Common myeloid progenitor, CD34-positive (primary cell): ENCODE results near the gene SLC17A1.

Source experiments
- CTCF ChIA-PET: fragments of 350-600 bp; sonication (Branson Sonifier 250); formaldehyde crosslinking; loops from one replicate; lab custom pipeline; 2021; ENCODE audit warnings: antibody characterized with exemption; lab: Charles Lee
- POLR2A ChIA-PET: fragments of 350-600 bp; sonication (Branson Sonifier 250); formaldehyde crosslinking; loops from one replicate; lab custom pipeline; 2021; ENCODE audit warnings: antibody characterized with exemption; lab: Charles Lee
- DNase-seq, 3 donors: peaks; one replicate each; pipeline versions ENCODE4 v3.0.0 to v3.0.0-alpha.2; 2013
- H3K27ac ChIP-seq, 2 experiments: 1 replicate in 1 of 2; 2 replicates in 1 of 2; pipeline ENCODE4 v1.7.0; 2013; ENCODE audit warnings: inconsistent platforms in 2 of 2, low read length in 2 of 2, mild to moderate bottlenecking in 2 of 2, low read depth in 1 of 2, moderate library complexity in 1 of 2; ENCODE audit not compliant: severe bottlenecking in 2 of 2, insufficient read depth in 1 of 2, poor library complexity in 1 of 2
- H3K27me3 ChIP-seq, 5 experiments: replicated peaks in 2 of 5; 1 replicate in 3 of 5; 2 replicates in 2 of 5; pipeline versions ENCODE4 v1.6.1 to v1.7.0; 2013; ENCODE audit warnings: low read length in 4 of 5, mild to moderate bottlenecking in 2 of 5, moderate library complexity in 2 of 5, inconsistent platforms in 1 of 5; ENCODE audit not compliant: insufficient read depth in 5 of 5, control insufficient read depth in 4 of 5
- H3K36me3 ChIP-seq, 4 experiments: 1 replicate in 2 of 4; 2 replicates in 2 of 4; pipeline versions ENCODE4 v1.6.1 to v1.7.0; 2013; ENCODE audit warnings: low read length in 3 of 4, control low read depth in 1 of 4, mild to moderate bottlenecking in 1 of 4; ENCODE audit not compliant: control insufficient read depth in 4 of 4, insufficient read depth in 4 of 4
- H3K4me1 ChIP-seq, 4 experiments: 1 replicate in 3 of 4; 2 replicates in 1 of 4; pipeline versions ENCODE4 v1.6.1 to v1.7.1; 2013; ENCODE audit warnings: low read length in 3 of 4, mild to moderate bottlenecking in 3 of 4, control low read depth in 1 of 4, inconsistent platforms in 1 of 4, moderate library complexity in 1 of 4; ENCODE audit not compliant: control insufficient read depth in 4 of 4, insufficient read depth in 4 of 4; ENCODE audit errors: control extremely low read depth in 1 of 4
- H3K4me3 ChIP-seq, 7 experiments: 1 replicate in 4 of 7; 2 replicates in 3 of 7; pipeline versions ENCODE4 v1.5.1 to v1.7.0; 2013; ENCODE audit warnings: mild to moderate bottlenecking in 7 of 7, low read length in 6 of 7, moderate library complexity in 6 of 7, inconsistent platforms in 2 of 7, low read depth in 2 of 7, control low read depth in 1 of 7; ENCODE audit not compliant: insufficient read depth in 4 of 7, control insufficient read depth in 1 of 7; ENCODE audit errors: extremely low read depth in 1 of 7
- H3K9me3 ChIP-seq, 5 experiments: 1 replicate in 4 of 5; 2 replicates in 1 of 5; pipeline versions ENCODE4 v1.6.1 to v1.7.1; 2013; ENCODE audit warnings: low read length in 4 of 5, mild to moderate bottlenecking in 2 of 5, inconsistent platforms in 1 of 5, low read depth in 1 of 5, moderate library complexity in 1 of 5; ENCODE audit not compliant: control insufficient read depth in 4 of 5, insufficient read depth in 2 of 5; ENCODE audit errors: control extremely low read depth in 1 of 5
- WGBS: methylation state at CpG from one replicate; pipeline ENCODE4 v1.1.5; 2013; ENCODE audit not compliant: insufficient coverage; 5-methylcytosine and 5-hydroxymethylcytosine counted together

Gene SLC17A1

DNA sequence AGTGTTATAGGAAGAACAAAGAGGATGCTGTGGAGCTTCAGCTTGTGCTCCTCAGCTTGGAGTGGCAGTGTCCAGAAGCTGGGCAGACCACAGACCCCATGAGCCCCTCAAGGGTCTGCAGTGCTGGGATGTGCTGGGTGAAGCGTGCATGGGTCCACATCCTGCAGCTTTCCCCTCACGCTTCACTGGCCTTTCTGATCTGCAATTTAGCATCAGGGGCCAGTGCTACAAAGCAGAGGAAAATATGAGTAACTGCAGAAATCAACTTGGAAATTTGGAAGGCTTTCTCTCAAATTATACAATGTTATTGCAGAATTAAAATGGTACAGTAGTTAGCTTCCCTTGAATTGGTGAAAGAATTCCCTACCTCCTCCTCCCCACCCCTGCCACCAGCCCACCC is 67.2 kb downstream of the SLC17A1 start:
- Histone ChIP-seq H3K36me3 (no peaks in the 10 kb centered on the region), H3K9me3 (no peaks in the 10 kb centered on the region), H3K4me1 (no peaks in the 10 kb centered on the region), H3K27ac (no peak overlapping the region), H3K27me3 (no peaks in the 10 kb centered on the region), H3K4me3 (no peak overlapping the region)
- CTCF ChIA-PET = interaction anchor here (1.1 to 2.2 kb wide), 3 partner anchors 8 to 24 kb away, joined by 3 to 7 read pairs (median 5); no protein-coding TSS in a partner anchor
- 95% methylated on average over 2 of the region's 2 CpGs for WGBS
- POLR2A ChIA-PET = no interaction called here
- no peak for DNase-seq

DNA sequence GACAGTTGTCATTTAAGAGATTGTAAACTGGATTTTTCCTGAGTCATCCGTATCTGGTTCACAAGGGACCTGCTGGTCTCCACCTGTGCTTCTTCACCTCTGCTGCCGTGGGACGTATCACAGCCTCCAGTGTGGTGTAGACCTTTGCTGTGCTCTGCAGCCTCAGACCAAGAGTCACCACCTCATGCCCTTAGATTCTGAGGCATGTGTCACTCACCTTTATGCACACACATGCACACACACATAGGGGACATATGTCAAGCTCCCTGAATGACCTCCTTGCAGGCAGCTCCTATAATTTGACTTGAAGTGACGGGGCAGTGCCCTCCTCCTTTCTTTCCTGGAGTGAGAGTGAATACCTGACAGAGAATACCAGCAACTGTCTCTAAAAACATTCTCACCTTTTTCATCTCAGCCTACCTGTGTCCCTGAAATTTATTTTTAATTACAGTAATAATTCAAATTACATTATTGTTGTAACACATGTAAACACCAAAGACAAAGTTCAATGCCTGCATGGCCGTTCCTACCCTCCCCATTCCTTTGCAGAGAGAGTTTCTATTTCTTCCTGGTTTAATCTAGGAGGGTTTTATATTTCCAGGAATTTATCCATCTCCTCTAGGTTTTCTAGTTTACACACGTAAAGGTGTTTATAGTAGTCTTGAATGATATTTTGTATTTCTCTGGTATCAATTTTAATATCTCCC is 73.8 kb downstream of the SLC17A1 start:
- Histone ChIP-seq H3K9me3 (no peaks in the 10 kb centered on the region), H3K27ac (no peak overlapping the region), H3K4me3 (no peak overlapping the region), H3K4me1 (no peaks in the 10 kb centered on the region), H3K36me3 (no peaks in the 10 kb centered on the region), H3K27me3 (peaks cover 0 to 3% (median 0%) of the 10 kb centered on the region in 5 experiments)
- ChIA-PET CTCF (interaction anchor here (0.8 kb wide), 1 partner anchor 15 kb away, joined by 3 read pairs; no protein-coding TSS in a partner anchor), POLR2A (no interaction called here)
- DNase-seq = no peak
- 98% methylated on average over 4 of the region's 6 CpGs for WGBS

DNA sequence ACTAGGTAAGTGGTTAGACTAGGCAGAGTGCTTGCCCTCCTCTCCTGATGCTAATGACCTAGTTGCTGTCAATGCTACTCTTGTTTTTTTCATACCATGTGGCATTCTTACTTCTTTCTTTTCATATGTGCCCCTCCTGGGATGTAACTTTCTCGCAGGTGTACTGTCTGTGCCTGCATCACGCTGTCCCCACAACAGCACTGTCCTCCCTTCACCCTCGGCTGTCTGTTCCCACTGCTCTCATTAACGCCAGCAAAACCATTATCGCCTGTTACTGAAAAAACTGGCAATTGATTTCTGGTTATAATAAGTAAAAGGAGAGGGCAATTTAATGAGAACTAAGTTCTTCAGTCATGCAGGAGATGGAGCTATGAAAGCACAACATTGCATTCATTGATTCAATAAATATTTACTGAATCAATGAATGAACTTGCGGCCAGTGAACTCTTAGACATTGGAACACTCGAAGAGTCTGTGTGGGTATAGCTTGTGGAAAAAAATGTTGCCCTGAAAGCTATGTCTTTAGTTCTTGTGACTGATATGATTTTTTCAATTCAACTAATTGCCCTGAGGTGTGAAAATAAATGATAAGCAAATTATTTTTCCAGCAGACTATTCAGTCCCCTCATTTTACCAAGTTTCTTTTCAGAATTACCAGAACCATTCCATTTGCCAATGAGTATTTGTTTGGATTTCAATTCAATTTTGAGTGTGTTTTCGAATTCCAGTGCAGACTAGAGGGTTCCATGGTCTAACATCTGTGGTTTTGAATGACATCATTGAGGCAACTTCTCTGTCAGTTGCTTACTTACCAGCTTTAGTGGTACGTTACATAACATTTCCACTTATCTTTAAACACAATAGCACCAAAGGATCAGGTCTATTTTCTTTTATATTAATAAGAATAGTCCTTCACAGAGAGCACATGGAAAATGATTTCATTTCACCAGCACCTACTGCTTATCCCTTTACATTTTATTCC is 75.2 kb downstream of the SLC17A1 start:
- POLR2A ChIA-PET = no interaction called here
- CTCF ChIA-PET = interaction anchor here (0.7 kb wide), 1 partner anchor 37 kb away, joined by 3 read pairs; no protein-coding TSS in a partner anchor
- Histone ChIP-seq H3K4me3 (no peak overlapping the region), H3K27me3 (peaks cover 0 to 3% (median 0%) of the 10 kb centered on the region in 5 experiments), H3K9me3 (no peaks in the 10 kb centered on the region), H3K4me1 (no peaks in the 10 kb centered on the region), H3K36me3 (no peaks in the 10 kb centered on the region), H3K27ac (no peak overlapping the region)
- WGBS = 92% methylated on average over 4 of the region's 9 CpGs
- peak; percentile 2 to 56 (median 35) for DNase-seq

DNA sequence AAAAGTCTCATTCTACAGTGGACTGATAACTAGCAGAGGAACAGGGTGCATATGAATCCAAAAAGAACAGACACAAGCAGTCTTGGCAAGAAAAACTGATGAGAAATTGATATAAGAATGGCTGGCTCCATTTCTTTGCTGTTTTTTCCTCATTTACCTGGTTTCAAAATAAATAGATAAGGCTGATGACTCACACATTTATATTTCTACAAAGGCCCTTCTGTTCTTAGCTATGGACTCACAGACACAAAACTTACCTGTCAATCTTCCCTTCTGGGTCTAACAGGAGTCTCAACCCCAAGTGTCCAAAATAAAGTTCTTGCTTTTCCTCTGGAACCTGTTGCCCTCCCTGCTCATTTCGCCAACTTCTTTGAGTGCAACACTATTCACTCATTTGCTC is 76.4 kb downstream of the SLC17A1 start:
- peaks cover 0 to 2% (median under 1%) of the 10 kb centered on the region in 4 experiments for H3K4me1 ChIP-seq
- no peaks in the 10 kb centered on the region for H3K36me3 ChIP-seq
- no peaks in the 10 kb centered on the region for H3K9me3 ChIP-seq
- H3K4me3 ChIP-seq = no peak overlapping the region
- 100% methylated on average over 1 of the region's 1 CpG for WGBS
- POLR2A ChIA-PET = no interaction called here
- H3K27ac ChIP-seq = no peak overlapping the region
- peaks cover 0 to 3% (median 0%) of the 10 kb centered on the region in 5 experiments for H3K27me3 ChIP-seq
- DNase-seq = no peak
- CTCF ChIA-PET = interaction anchor here (1.5 kb wide), 1 partner anchor 33 kb away, joined by 6 read pairs; no protein-coding TSS in a partner anchor

DNA sequence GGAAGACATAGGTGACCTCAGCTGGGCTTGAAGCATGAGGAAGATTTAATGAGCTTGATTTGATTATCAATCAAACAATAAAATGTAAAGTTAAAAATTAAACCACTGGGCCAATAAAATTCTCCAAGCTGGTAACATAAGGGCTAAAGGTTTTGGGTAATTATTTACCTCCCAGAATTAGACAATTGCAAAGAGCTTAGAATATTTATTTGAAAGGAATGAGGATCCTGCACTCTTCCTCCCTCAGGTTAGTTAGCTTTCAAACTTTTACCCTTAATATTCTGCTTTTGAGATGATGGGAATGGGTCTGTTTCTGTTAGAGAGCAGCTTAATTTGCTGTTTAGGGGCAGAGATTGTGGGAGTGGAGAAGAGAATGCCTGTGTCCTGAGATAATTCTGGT is 77.3 kb downstream of the SLC17A1 start, which contains the start of gene SLC17A4:
SLC17A4 (plus strand) TSS at position 208 of the 400 bp plus-strand sequence. CDS start 7,221 bp downstream, outside the sequence.
- POLR2A ChIA-PET = no interaction called here

DNA sequence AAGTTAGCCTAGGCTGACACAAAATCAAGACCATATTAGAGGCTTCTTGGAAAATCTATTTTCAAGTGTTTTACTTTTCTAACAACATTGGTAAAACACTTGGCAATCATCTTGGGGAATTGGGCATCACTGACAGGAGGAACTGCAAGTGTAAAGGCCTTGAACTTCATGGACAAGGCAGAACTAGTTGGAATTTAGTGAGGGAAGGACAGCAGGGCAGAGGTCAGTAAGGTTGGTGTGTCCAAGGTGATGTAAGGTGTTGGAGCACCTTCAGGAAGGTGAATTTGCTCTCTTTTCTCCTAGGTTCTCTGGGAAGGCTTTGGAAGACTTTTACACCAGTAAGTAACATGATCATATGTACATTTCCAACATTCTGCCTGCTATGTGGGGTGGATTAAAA is 78.8 kb downstream of the SLC17A1 start:
- Histone ChIP-seq H3K36me3 (no peaks in the 10 kb centered on the region), H3K4me1 (peaks cover 0 to 17% (median 9%) of the 10 kb centered on the region in 4 experiments), H3K4me3 (no peak overlapping the region), H3K27me3 (peaks cover 0 to 3% (median 0%) of the 10 kb centered on the region in 5 experiments), H3K27ac (no peak overlapping the region), H3K9me3 (no peaks in the 10 kb centered on the region)
- no peak for DNase-seq
- ChIA-PET POLR2A (no interaction called here), CTCF (interaction anchor here (1.3 kb wide), 1 partner anchor 11 kb away, joined by 5 read pairs; no protein-coding TSS in a partner anchor)

More for the DNA sequence above, 77.3 kb downstream of the SLC17A1 start, which contains the start of gene SLC17A4:
- Histone ChIP-seq H3K36me3 (no peaks in the 10 kb centered on the region), H3K4me1 (peaks cover 0 to 11% (median 5%) of the 10 kb centered on the region in 4 experiments), H3K4me3 (no peak within 1 kb of the TSS), H3K9me3 (no peaks in the 10 kb centered on the region), H3K27me3 (peaks cover 0 to 3% (median 0%) of the 10 kb centered on the region in 5 experiments), H3K27ac (no peak within 1 kb of the TSS)
- CTCF ChIA-PET = interaction anchor here (1.2 to 1.5 kb wide), 2 partner anchors 14 to 34 kb away, joined by 4 to 6 read pairs; no protein-coding TSS in a partner anchor
- DNase-seq = no peak
